HG02588 (cell line): Measurements from ENCODE around the gene CGB8.

ENCODE experiments used
- ATAC-seq: cut with Tn5 transposase; IDR thresholded peaks from one replicate; pipeline ENCODE4 v1.9.1; 2021; ENCODE audit warnings: mild to moderate bottlenecking, moderate library complexity; ENCODE audit not compliant: unreplicated experiment

Gene CGB8

DNA sequence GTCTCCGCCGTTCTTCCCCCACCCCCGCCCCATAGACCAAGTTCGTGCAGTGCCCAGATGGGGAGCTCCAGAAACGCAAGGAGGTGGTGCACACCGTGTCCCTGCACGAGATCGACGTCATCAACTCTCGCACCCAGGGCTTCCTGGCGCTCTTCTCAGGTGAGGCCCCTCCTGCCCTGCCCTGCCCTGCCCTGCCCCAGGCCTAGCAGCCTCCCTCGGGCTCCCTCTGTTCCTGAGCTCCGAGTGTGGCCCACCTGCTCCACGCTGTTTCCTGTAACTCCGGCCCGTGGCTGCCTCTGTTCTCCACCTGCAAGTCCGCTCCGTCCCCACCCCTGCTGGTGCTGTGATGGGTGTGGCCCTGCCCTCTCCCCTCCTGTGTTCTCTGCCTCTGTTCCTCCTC lies 38.5 kb downstream of the CGB8 start:
- no peak for ATAC-seq

DNA sequence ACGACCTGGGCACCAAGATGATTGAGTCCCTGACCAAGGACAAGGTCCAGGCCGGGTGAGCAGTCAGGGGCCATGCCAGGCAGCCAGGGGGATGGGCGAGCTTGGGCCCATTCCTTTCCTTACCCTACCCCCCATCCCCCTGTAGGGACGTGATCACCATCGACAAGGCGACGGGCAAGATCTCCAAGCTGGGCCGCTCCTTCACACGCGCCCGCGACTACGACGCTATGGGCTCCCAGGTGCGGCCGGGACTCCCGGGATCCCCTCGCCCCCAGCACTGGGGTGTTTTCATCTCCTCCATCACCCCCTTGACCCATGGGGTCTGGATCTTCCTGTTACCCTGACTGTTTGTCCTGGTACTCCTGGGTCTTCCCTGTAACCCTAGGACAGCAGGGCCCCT lies 39.1 kb downstream of the CGB8 start:
- ATAC-seq: no peak

DNA sequence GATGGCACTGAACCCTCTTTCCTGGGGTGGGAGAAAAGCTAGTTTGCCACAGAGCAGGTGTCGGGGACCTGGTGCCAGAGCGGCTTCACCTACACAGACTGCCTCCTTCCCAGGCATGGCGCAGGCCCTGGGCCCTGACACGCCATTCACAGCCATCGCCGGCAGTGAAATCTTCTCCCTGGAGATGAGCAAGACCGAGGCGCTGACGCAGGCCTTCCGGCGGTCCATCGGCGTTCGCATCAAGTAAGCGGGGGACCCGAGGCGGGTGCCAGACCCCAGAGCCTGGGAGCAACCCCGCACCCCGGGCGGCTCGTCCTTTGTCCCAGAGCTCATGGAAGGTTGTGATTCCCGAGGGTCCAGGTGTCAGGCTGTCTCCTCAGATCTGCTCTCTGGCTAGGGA lies 42.0 kb downstream of the CGB8 start:
- no peak for ATAC-seq

GRCh38 chr19:49004964-49005614 lies 43.8 kb downstream of the CGB8 start:
- no peak for ATAC-seq

GRCh38 chr19:49004133-49004532 lies 44.8 kb downstream of the CGB8 start:
- no peak for ATAC-seq

GRCh38 chr19:48999481-49000325 lies 49.2 kb downstream of the CGB8 start:
- no peak for ATAC-seq

DNA sequence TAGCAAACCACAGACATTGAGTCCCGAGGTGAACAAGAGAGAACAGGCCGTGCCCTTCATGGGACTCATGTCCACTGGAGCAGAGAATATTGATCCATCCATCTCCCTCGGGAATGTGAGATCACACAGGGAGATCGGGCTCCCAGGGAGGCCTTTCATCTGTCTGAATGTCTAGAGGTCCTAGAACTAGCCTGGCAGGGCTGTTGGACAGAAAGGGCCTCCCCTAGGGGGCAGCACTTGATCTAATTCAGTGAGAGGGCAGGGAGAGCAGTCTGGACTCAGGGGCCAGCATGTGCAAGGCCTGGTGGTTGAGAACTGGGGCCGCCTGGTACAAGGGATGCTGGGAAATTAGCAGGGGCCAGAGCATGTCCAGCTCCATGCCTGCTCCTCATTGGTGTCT lies 50.9 kb downstream of the CGB8 start:
- no peak for ATAC-seq
